ENCODE data around the gene NAGLU.

GRCh38 chr17:42493319-42493718, 42.7 kb upstream of the NAGLU start:
- TF ChIP-seq CTCF (IDR thresholded peaks at IDR 0.05) (no peak), EP300 (IDR thresholded peaks at IDR 0.05) (no peak)
